GM23338 (cell line): Measurements from ENCODE around the gene PDCD4. TPM values are rescaled to one million over a fixed set of nuclear protein-coding genes. Genes with fewer than 3 reads are reported as not detected.
A peak's percentile ranks its signal among the peaks of the same experiment; 100 is the strongest.

ENCODE experiments used
- ATAC-seq: fragments of 200-7000 bp; cut with Tn5 transposase; 3 replicates; pipeline ENCODE4 v1.9.1; 2020
- DNase-seq: peaks from one replicate; pipeline ENCODE4 v3.0.0-alpha.2; 2015; ENCODE audit warnings: low spot score
- H2AFZ ChIP-seq: fragments of 200-600 bp; sonication (generic); 2 replicates; pipeline ENCODE4 v1.8.0; 2016; ENCODE audit warnings: antibody characterized with exemption, mild to moderate bottlenecking, moderate library complexity
- H3F3A ChIP-seq: fragments of 200-600 bp; sonication (generic); replicated peaks from 2 replicates; pipeline ENCODE4 v1.8.0; 2017; ENCODE audit warnings: antibody characterized with exemption, mixed run types, low read depth
- H3K27ac ChIP-seq: fragments of 200-600 bp; sonication (generic); 2 replicates; pipeline ENCODE4 v1.6.1; 2016; ENCODE audit warnings: low read depth
- H3K27me3 ChIP-seq: fragments of 200-600 bp; sonication (generic); 2 replicates; pipeline ENCODE4 v1.8.0; 2016; ENCODE audit warnings: mild to moderate bottlenecking, mixed run types, moderate library complexity; ENCODE audit not compliant: insufficient read depth
- H3K36me3 ChIP-seq: fragments of 200-600 bp; sonication (generic); 2 replicates; pipeline ENCODE4 v1.8.0; 2016; ENCODE audit warnings: mild to moderate bottlenecking; ENCODE audit not compliant: insufficient read depth
- H3K4me1 ChIP-seq: fragments of 200-600 bp; sonication (generic); 2 replicates; pipeline ENCODE4 v1.8.0; 2016; ENCODE audit warnings: mild to moderate bottlenecking, moderate library complexity; ENCODE audit not compliant: insufficient read depth
- H3K4me2 ChIP-seq: fragments of 200-600 bp; sonication (generic); 2 replicates; pipeline ENCODE4 v1.7.1; 2017; ENCODE audit warnings: mixed run types
- H3K4me3 ChIP-seq: fragments of 200-600 bp; sonication (generic); 2 replicates; pipeline ENCODE4 v1.6.1; 2016; ENCODE audit warnings: mixed run types
- H3K79me2 ChIP-seq: fragments of 200-600 bp; sonication (generic); replicated peaks from 2 replicates; pipeline ENCODE4 v1.8.0; 2017; ENCODE audit warnings: mild to moderate bottlenecking; ENCODE audit not compliant: insufficient read depth
- H3K9me2 ChIP-seq: fragments of 200-600 bp; sonication (generic); 2 replicates; pipeline ENCODE4 v1.8.0; 2017; ENCODE audit not compliant: insufficient read depth
- H4K20me1 ChIP-seq: fragments of 200-600 bp; sonication (generic); replicated peaks from 2 replicates; pipeline ENCODE4 v1.8.0; 2017; ENCODE audit warnings: mild to moderate bottlenecking; ENCODE audit not compliant: insufficient read depth
- H3K27ac Mint-ChIP-seq: 2 replicates; pipeline ENCODE4 v1.8.0; 2020; ENCODE audit warnings: inconsistent platforms, mild to moderate bottlenecking, moderate library complexity, mixed read lengths
- H3K27me3 Mint-ChIP-seq: 3 replicates; pipeline ENCODE4 v1.8.0; 2022; ENCODE audit warnings: low read depth, mild to moderate bottlenecking, moderate library complexity, mixed read lengths, inconsistent platforms; ENCODE audit not compliant: insufficient read depth, poor library complexity
- H3K36me3 Mint-ChIP-seq: 3 replicates; pipeline ENCODE4 v1.8.0; 2021; ENCODE audit warnings: low read depth, mild to moderate bottlenecking, inconsistent platforms, moderate library complexity, mixed read lengths
- H3K4me1 Mint-ChIP-seq: 3 replicates; pipeline ENCODE4 v1.8.0; 2020; ENCODE audit warnings: mild to moderate bottlenecking, inconsistent platforms, mixed read lengths
- H3K4me3 Mint-ChIP-seq: 3 replicates; pipeline ENCODE4 v1.8.0; 2021; ENCODE audit warnings: moderate library complexity, mild to moderate bottlenecking, inconsistent platforms, mixed read lengths
- H3K9me3 Mint-ChIP-seq: 3 replicates; pipeline ENCODE4 v1.8.0; 2020; ENCODE audit warnings: moderate library complexity, mild to moderate bottlenecking, inconsistent platforms, mixed read lengths
- CREB1 ChIP-seq: fragments of 250-450 bp; sonication (Bioruptor Pico); IDR thresholded peaks from 2 replicates; pipeline ENCODE4 v1.5.0; 2020; ENCODE audit warnings: low read depth, mild to moderate bottlenecking, moderate library complexity
- EZH2 ChIP-seq: fragments of 200-600 bp; sonication (generic); IDR thresholded peaks from one replicate; pipeline ENCODE4 v1.8.0; 2017; ENCODE audit warnings: antibody characterized with exemption, mild to moderate bottlenecking, low read depth; ENCODE audit not compliant: unreplicated experiment
- EZH2phosphoT487 ChIP-seq: fragments of 200-600 bp; sonication (generic); IDR thresholded peaks from one replicate; pipeline ENCODE4 v1.8.1; 2018; ENCODE audit warnings: antibody characterized with exemption; ENCODE audit not compliant: unreplicated experiment
- JUNB ChIP-seq: IDR thresholded peaks from one replicate; pipeline ENCODE4 v1.6.1; 2016; ENCODE audit warnings: antibody characterized with exemption; ENCODE audit not compliant: unreplicated experiment
- NANOG ChIP-seq: IDR thresholded peaks from 2 replicates; pipeline ENCODE4 v1.6.1; 2016; ENCODE audit warnings: antibody characterized with exemption, borderline replicate concordance
- POLR2AphosphoS5 ChIP-seq: IDR thresholded peaks from 2 replicates; pipeline ENCODE4 v1.6.1; 2016; ENCODE audit warnings: antibody characterized with exemption, low read depth
- ZNF114 ChIP-seq: fragments of 250-450 bp; sonication (Bioruptor Pico); IDR thresholded peaks from 2 replicates; pipeline ENCODE4 v1.5.0; 2020; ENCODE audit warnings: mild to moderate bottlenecking, moderate library complexity
- ZNF331 ChIP-seq: fragments of 250-450 bp; sonication (Bioruptor Pico); IDR thresholded peaks from 2 replicates; pipeline ENCODE4 v1.5.0; 2020; ENCODE audit warnings: low read depth, mild to moderate bottlenecking, moderate library complexity
- polyA plus RNA-seq: library from polyadenylated mRNA; unstranded; fragments of >200 nt; fragmentation: Nextera tagmentation; extraction: Ambion mirVana; gene quantifications from 2 replicates; pipeline ENCODE4 v1.2.1, GENCODE V29; 2016
- total RNA-seq: library from RNA; depleted of rRNA; stranded (reverse); fragments of >200 nt; shearing (Covaris generic); gene quantifications from 2 replicates; pipeline ENCODE4 v1.2.3, GENCODE V29; 2014
- TF ChIP-seq, protein P1 (sequence below): IDR thresholded peaks from one replicate; pipeline ENCODE4 v1.6.1; 2018; ENCODE audit warnings: antibody characterized with exemption; ENCODE audit not compliant: unreplicated experiment
- TF ChIP-seq, protein P2 (sequence below): IDR thresholded peaks from 2 replicates; pipeline ENCODE4 v1.6.1; 2016; ENCODE audit warnings: antibody characterized with exemption
- TF ChIP-seq, protein P3 (sequence below), 2 experiments: fragments of 200-600 bp in 1 of 2; sonication (generic) in 1 of 2; conservative IDR thresholded peaks; 2 replicates each; pipeline versions ENCODE4 v1.5.1 to v1.6.1; 2016 to 2017; ENCODE audit warnings: antibody characterized with exemption in 2 of 2, low read depth in 2 of 2, mild to moderate bottlenecking in 2 of 2, moderate library complexity in 1 of 2

PDCD4 gene
- total and polyA plus RNA-seq, 2 experiments from 2014 or later = 10.1 to 18.0 TPM

DNA sequence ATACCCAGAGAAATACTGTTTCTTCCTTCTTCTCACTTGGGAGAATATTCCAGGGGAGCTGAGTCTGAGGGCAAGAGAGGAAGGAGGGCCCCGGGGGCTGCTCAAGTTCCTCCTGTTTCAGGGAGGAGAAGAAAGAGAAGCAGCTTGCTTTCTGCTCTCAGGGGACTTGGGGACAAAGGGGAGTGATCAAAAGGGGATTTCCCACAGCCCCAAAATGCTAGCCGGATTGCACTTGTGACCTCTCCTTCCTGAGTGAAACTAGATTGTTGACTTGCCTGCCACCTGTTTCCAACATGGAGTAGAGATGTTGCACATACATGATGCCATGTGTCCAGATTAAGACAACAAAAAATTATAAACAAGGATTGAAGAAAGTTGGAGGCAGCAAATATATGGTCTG is 28.7 kb upstream of the PDCD4 start (continued):
- TF ChIP-seq, protein P1, sequence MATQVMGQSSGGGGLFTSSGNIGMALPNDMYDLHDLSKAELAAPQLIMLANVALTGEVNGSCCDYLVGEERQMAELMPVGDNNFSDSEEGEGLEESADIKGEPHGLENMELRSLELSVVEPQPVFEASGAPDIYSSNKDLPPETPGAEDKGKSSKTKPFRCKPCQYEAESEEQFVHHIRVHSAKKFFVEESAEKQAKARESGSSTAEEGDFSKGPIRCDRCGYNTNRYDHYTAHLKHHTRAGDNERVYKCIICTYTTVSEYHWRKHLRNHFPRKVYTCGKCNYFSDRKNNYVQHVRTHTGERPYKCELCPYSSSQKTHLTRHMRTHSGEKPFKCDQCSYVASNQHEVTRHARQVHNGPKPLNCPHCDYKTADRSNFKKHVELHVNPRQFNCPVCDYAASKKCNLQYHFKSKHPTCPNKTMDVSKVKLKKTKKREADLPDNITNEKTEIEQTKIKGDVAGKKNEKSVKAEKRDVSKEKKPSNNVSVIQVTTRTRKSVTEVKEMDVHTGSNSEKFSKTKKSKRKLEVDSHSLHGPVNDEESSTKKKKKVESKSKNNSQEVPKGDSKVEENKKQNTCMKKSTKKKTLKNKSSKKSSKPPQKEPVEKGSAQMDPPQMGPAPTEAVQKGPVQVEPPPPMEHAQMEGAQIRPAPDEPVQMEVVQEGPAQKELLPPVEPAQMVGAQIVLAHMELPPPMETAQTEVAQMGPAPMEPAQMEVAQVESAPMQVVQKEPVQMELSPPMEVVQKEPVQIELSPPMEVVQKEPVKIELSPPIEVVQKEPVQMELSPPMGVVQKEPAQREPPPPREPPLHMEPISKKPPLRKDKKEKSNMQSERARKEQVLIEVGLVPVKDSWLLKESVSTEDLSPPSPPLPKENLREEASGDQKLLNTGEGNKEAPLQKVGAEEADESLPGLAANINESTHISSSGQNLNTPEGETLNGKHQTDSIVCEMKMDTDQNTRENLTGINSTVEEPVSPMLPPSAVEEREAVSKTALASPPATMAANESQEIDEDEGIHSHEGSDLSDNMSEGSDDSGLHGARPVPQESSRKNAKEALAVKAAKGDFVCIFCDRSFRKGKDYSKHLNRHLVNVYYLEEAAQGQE = no peak

DNA sequence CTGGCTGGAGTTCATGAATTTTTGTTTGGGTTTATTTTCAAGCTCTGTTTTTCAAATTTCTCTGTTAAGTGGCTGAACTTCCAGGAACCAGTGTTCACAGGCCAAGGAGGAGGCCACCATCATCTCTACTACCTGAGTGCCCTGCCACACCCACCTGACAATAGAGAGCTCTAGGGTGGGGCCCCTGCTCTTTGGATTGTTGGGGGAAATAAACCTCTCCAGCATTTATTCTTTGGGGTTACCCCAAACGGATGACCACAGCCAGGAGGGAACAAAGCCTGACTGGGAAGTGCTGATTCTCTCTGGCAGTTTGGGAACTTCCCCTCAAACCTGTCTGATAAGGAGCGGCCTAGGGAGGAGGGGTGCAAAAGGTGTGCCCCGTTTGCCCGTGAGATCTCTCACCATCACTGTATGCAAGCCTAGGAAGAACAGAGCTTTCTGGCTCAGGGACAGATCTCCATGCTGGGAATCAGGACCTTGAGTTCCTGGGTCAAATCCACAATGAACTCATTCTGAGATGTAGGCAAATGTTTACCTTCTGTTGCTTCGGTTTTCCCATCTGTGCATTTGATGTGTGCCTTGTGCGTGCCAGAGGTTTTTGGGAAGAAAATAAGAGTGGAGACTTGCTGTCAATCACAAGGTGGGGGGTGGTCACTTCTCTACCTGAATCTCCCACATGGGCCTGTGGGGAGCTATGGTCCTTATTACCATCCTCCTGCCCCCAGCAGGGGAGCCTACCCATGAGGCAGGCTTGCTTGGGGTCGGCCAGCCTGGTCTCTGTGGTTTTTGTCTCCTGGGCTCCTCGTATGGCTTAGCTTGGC is 27.7 kb upstream of the PDCD4 start:
- no peaks in the 10 kb centered on the region for H3K36me3 Mint-ChIP-seq
- no peaks in the 10 kb centered on the region for H4K20me1 ChIP-seq
- H3K27me3 ChIP-seq = no peaks in the 10 kb centered on the region
- H3K4me2 ChIP-seq = no peak overlapping the region
- H3K9me2 ChIP-seq = no peaks in the 10 kb centered on the region; the same call in 1 of the 2 replicates
- H2AFZ ChIP-seq = 0 out of 2 replicates have a peak overlapping the region, but pooled peaks have one; percentile 38
- no peak overlapping the region for H3K27ac ChIP-seq
- no peaks in the 10 kb centered on the region for H3F3A ChIP-seq
- ATAC-seq (no peak), DNase-seq (no peak)
- H3K4me1 ChIP-seq = 0 out of 2 replicates have a peak, but pooled peaks cover 3% of the 10 kb centered on the region
- no peak overlapping the region for H3K4me3 ChIP-seq
- H3K9me3 Mint-ChIP-seq = no peaks in the 10 kb centered on the region; the same call in 2 of the 3 replicates
- H3K27me3 Mint-ChIP-seq = no peaks in the 10 kb centered on the region
- H3K79me2 ChIP-seq = no peaks in the 10 kb centered on the region
- H3K36me3 ChIP-seq = no peaks in the 10 kb centered on the region
- H3K4me1 Mint-ChIP-seq = peaks cover 12% of the 10 kb centered on the region
- no peak overlapping the region for H3K4me3 Mint-ChIP-seq
- H3K27ac Mint-ChIP-seq = no peak overlapping the region
- TF ChIP-seq EZH2phosphoT487 = no peak
- TF ChIP-seq EZH2 = no peak
- no peak for TF ChIP-seq POLR2AphosphoS5
- TF ChIP-seq ZNF331 (CRISPR knock-in tag) = no peak
- TF ChIP-seq JUNB = no peak
- no peak for TF ChIP-seq NANOG
- TF ChIP-seq CREB1 (CRISPR knock-in tag) = no peak
- TF ChIP-seq, protein P2, sequence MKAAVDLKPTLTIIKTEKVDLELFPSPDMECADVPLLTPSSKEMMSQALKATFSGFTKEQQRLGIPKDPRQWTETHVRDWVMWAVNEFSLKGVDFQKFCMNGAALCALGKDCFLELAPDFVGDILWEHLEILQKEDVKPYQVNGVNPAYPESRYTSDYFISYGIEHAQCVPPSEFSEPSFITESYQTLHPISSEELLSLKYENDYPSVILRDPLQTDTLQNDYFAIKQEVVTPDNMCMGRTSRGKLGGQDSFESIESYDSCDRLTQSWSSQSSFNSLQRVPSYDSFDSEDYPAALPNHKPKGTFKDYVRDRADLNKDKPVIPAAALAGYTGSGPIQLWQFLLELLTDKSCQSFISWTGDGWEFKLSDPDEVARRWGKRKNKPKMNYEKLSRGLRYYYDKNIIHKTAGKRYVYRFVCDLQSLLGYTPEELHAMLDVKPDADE = no peak
- TF ChIP-seq, protein P3, sequence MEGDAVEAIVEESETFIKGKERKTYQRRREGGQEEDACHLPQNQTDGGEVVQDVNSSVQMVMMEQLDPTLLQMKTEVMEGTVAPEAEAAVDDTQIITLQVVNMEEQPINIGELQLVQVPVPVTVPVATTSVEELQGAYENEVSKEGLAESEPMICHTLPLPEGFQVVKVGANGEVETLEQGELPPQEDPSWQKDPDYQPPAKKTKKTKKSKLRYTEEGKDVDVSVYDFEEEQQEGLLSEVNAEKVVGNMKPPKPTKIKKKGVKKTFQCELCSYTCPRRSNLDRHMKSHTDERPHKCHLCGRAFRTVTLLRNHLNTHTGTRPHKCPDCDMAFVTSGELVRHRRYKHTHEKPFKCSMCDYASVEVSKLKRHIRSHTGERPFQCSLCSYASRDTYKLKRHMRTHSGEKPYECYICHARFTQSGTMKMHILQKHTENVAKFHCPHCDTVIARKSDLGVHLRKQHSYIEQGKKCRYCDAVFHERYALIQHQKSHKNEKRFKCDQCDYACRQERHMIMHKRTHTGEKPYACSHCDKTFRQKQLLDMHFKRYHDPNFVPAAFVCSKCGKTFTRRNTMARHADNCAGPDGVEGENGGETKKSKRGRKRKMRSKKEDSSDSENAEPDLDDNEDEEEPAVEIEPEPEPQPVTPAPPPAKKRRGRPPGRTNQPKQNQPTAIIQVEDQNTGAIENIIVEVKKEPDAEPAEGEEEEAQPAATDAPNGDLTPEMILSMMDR (conservative IDR thresholded peaks at IDR 0.05; ENCODE audit: low read depth in 2 of 2) = no peak
- TF ChIP-seq ZNF114 (CRISPR knock-in tag) = no peak
- TF ChIP-seq, protein P1 = no peak
